GM19328 (cell line): Measurements from ENCODE around the gene RECK.

Experiments used
- ATAC-seq: cut with Tn5 transposase; IDR thresholded peaks from one replicate; pipeline ENCODE4 v1.9.1; 2021; ENCODE audit warnings: mild to moderate bottlenecking, moderate library complexity; ENCODE audit not compliant: unreplicated experiment

Gene RECK

DNA sequence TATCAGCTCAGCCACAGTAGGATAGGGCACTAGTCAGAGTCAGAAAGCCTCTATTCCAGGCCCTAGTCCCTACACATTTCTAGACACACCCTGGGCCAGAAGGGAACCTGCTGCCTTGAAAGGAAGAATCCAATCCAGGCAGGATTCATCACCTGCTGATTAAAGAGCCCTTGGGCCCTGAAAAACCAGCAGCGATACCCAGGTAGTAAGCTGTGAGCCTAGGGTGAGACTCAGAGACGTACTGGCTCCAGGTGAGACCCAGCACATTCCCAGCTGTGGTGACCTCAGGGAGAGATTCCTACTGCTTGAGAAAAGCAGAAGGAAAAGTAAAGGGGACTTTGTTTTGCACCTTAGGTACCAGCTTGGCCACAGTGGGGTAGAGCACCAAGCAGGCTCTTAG lies 137.1 kb downstream of the RECK start:
- no peak for ATAC-seq
